Fibroblast of upper back skin (primary cell): ENCODE data around the gene IL10RB.

Experiments used
- DNase-seq: peaks from one replicate; pipeline ENCODE4 v3.0.0-alpha.2; 2013

Gene IL10RB

DNA sequence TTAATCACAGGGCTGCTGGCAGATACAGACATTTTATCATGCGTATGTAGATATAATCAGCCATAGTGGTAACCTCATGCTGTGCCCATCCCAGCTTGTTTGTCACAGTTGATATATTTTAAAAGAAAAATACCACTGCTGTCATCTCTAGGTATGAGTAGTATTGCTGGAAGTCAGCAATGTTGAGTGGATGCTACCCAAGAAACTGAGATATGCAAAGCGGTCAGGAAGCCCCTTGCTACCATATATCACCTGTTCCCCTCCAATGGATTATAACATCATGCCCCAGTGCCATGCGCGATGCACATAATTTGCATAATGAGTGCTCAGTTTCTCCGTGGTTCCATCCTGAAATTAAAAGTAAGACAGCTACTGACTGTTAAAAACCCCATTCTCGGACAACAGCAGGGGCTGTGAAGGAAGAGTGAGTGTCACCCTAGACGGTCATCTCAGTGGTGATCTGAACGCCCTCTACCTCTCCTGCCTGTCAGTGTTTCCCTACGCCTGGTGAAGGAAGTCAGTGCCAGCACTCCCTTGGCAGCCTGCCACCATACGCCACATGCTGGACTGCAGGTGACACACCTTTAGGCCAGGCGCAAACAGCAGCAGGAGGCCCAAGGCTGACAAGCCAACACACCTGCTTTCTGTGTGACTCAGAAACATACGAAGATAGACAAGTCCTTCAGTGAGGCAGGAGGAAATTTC lies 2.7 kb downstream of the IL10RB start:
- DNase-seq = no peak

DNA sequence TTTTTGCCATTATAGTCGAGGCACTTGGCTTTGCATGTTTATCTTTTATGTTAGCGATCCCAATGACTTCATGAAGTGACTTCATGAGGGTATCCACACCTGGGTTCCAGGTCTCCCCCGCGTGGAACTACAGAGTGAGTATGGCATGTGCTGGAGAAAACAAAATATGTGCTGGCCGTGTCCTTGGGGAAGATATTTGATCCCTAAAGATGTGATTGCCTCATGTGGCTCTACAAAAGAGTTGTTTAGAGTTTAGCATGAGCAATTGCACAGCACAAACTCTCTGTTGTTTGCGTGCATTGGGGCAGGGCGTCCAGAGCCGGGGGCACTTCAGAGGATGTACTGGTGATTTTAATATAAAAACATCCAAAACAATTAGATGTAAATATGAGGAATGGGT lies 4.8 kb downstream of the IL10RB start:
- no peak for DNase-seq

DNA sequence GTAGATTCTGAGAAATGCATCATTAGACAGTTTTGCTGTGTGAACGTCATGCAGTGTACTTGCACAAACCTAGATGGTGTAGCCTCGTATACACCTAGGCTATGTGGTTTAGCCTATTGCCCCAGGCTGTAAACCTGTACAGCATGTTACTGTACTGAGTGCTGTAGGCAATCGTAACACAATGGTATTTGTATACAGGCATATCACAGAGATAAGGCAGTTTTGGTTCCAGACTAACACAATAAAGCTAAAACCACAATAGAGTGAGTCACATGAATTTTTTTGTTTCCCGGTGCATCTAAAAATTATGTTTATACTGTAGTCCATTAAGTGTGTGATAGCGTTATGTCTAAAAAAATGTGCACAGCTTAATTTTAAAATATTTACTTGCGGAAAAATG lies 6.9 kb downstream of the IL10RB start:
- DNase-seq = no peak

- peak; percentile 61 for DNase-seq
Observed at GRCh38 chr21:33278721-33279120, 12.6 kb downstream of the IL10RB start.

GRCh38 chr21:33279330-33279820 lies 13.2 kb downstream of the IL10RB start:
- DNase-seq = no peak

DNA sequence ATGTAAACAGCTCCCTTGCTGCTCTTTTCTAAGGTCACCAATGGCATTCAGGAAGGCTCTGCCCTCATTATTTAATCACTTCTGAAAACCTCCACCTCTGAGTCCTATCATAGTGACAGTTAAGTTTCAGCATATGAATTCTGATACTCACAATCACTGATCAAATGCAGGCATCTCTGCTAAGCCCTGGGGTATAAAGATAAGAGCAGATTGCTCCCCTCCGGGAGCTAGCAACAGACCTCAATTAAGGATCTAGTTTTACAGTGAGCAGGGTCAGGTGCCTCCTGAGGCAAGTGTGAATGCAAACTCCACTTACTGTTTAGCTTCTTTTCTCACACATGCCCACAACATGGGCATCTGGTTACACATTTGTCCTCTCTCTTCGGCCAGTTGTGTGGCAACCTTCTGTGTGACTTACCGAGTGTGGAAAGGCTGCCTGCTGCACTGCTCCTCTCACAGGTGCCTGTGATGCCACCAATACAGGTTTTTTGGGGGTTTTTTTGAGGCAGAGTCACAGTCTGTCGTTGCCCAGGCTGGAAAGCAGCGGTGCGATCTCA lies 15.0 kb downstream of the IL10RB start:
- no peak for DNase-seq

- no peak for DNase-seq
Observed at GRCh38 chr21:33283203-33283602, 17.0 kb downstream of the IL10RB start.

GRCh38 chr21:33286076-33286475 lies 19.9 kb downstream of the IL10RB start:
- DNase-seq = no peak

DNA sequence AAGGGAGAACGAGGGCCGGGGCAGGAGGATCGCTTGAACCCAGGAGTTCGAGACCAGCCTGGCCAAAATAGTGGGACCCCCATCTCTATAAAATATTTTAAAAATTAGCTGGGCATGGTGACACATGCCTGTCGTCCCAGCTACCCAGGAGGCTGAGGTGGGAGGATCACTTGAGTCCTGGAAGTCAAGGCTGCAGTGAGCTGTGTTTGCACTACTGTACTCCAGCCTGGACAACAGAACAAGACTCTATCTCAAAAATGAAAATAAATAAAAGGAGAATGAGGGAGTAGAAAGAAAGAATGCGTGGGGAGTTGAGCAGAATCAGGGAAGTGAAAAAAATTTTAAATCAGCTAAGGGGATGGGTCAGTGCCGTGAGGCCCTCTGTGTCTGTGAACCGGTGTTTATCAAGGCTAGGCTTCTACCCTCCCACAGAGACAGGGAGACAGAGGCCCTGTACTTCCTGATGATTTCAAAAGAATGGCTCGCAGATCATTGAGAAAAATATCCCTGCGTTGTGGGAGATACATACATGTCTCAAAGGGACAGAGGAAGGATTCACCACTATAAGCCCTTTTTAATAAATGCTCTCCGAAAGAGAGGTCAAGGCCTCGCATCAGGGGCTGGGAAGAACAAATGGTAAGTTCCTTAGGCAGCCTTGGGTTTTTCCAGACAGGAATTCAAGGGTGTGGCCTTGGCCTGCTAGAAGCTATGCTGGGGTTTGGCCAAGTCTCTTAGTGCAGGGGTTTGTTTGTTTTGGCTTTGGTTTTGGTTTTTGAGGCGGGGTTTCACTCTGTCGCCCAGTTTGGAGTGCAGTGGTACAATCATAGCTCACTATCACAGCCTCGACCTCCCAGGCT lies 20.7 kb downstream of the IL10RB start:
- peak; percentile 73 for DNase-seq

- DNase-seq = peak; percentile 68
Observed at GRCh38 chr21:33289199-33289819, 23.1 kb downstream of the IL10RB start.

GRCh38 chr21:33290441-33290840 lies 24.3 kb downstream of the IL10RB start:
- DNase-seq = no peak

GRCh38 chr21:33291686-33292085 lies 25.5 kb downstream of the IL10RB start:
- DNase-seq = no peak

DNA sequence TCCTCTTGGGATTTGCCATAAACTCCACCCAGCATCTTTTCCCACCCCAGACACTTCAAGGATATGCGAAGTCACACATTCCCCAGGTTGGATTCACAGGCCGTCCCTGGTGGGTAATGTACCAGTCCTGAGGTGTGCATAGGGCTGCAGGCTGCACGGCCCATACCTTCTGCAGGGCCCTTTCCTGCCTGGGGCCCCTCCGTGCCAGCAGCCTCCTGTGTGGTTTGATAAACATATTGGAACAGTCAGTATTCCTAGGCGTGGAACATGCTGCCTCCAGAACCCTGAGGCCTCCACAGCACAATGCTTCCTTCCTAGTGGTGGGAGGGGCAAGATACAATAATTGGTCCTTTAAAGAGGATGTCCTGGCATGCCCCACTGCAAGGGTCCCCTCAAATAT lies 26.6 kb downstream of the IL10RB start:
- no peak for DNase-seq

DNA sequence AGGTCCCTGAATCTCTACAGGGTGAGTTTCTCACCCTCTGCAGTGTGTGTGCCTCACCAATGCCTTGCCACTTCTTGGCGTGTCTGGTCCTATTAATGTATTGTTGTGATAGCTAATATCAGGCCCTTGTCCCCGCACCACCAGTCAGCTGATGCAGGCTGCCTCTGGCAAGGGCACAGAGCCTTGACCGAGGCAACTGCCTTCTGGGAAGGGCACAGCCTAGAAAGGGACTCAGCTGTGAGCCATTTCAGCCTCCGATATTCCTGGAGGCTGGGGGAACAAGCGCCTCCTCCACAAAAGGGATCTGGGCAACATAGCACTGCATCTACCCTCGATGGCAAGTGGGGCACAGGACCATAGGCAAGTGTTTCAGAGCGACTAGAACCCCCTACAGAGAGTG lies 27.0 kb downstream of the IL10RB start:
- no peak for DNase-seq

GRCh38 chr21:33293811-33294216 lies 27.6 kb downstream of the IL10RB start:
- no peak for DNase-seq

DNA sequence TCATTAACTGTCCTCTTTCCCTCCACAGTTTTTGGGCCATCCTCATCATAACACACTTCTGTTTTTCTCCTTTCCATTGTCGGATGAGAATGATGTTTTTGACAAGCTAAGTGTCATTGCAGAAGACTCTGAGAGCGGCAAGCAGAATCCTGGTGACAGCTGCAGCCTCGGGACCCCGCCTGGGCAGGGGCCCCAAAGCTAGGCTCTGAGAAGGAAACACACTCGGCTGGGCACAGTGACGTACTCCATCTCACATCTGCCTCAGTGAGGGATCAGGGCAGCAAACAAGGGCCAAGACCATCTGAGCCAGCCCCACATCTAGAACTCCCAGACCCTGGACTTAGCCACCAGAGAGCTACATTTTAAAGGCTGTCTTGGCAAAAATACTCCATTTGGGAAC lies 30.0 kb downstream of the IL10RB start:
- DNase-seq = no peak

- no peak for DNase-seq
Observed at GRCh38 chr21:33299181-33299752, 33.1 kb downstream of the IL10RB start.

GRCh38 chr21:33300701-33301631 lies 34.8 kb downstream of the IL10RB start:
- DNase-seq = no peak

- no peak for DNase-seq
Observed at GRCh38 chr21:33301632-33302002, 35.5 kb downstream of the IL10RB start.

GRCh38 chr21:33302055-33302454 lies 35.9 kb downstream of the IL10RB start:
- DNase-seq = no peak

DNA sequence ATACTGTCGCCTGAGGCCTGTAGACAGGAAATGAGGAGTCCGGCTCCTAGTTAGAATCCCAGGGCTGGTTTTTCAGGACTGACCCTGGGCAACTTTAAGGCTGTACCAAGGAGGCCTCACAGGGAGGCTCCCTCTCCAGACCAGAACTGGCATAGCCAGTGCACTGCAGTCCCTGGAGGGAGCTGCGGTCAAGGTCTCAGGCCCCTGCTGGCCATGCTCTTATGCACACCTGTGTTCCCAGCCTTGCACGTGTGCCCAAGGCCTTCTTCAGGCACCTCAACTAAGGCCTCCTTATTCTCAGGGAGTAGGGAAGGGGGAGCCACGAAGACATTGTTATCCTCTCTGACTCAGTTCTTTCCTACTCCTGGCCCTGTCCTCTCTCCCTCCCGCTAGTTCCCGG lies 36.6 kb downstream of the IL10RB start:
- no peak for DNase-seq

- no peak for DNase-seq
Observed at GRCh38 chr21:33305344-33305671, 39.1 kb downstream of the IL10RB start.
